NB4 (cell line): ENCODE data around the gene CECR2.

Source experiments
- CTCF ChIP-seq: IDR thresholded peaks from one replicate; pipeline ENCODE4 v1.5.1; 2012; ENCODE audit warnings: low read depth, low read length
- MAX ChIP-seq: IDR thresholded peaks from 2 replicates; pipeline ENCODE4 v1.6.1; 2011; ENCODE audit warnings: low read depth, low read length
- MYC ChIP-seq: IDR thresholded peaks from 2 replicates; pipeline ENCODE4 v1.6.1; 2011; ENCODE audit warnings: low read depth, low read length
- POLR2A ChIP-seq: IDR thresholded peaks from 2 replicates; pipeline ENCODE4 v1.6.1; 2011; ENCODE audit warnings: mild to moderate bottlenecking; ENCODE audit not compliant: insufficient read length; ENCODE audit errors: extremely low read depth

GRCh38 chr22:17512960-17513359, 143.7 kb downstream of the CECR2 start:
- no peak for TF ChIP-seq CTCF
- no peak for TF ChIP-seq POLR2A
- no peak for TF ChIP-seq MYC
- no peak for TF ChIP-seq MAX
